ENCODE data around the gene MPZL1. TPM values are rescaled to one million over a fixed set of nuclear protein-coding genes. Genes with fewer than 3 reads are reported as not detected.

Gene MPZL1
- total and polyA plus RNA-seq, 2 donors (not counting 3 experiments of a cell fraction or from before 2014, with no cell fraction given), result 41.7 to 99.1 TPM

GRCh38 chr1:167695756-167696561 is 25.8 kb upstream of the MPZL1 start:
- Histone ChIP-seq H2AFZ (ENCODE audit: low read depth, low read length) (no peak overlapping the region), H3K4me3 (replicated peaks in 1 of 3; ENCODE audit: insufficient read depth in 1 of 3, low read depth in 1 of 3, low read length in 3 of 3) (no peak overlapping the region), H4K20me1 (replicated peaks; ENCODE audit: control insufficient read depth, extremely low read depth, insufficient read depth, low read length) (no peaks in the 10 kb centered on the region), H3K4me2 (ENCODE audit: insufficient read depth, low read length) (no peak overlapping the region), H3K9me1 (replicated peaks; ENCODE audit: control insufficient read depth, extremely low read depth, insufficient read depth, low read length) (no peaks in the 10 kb centered on the region), H3K36me3 (ENCODE audit: control insufficient read depth in 2 of 2, extremely low read depth in 1 of 2, insufficient read depth in 2 of 2, low read length in 2 of 2) (no peaks in the 10 kb centered on the region), H3K4me1 (ENCODE audit: control insufficient read depth, extremely low read depth, insufficient read depth, low read length) (no peaks in the 10 kb centered on the region), H3K27ac (ENCODE audit: insufficient read depth, low read depth, low read length) (no peak overlapping the region), H3K9ac (replicated peaks; ENCODE audit: extremely low read depth, insufficient read depth, low read length) (no peak overlapping the region), H3K9me3 (replicated peaks; ENCODE audit: control insufficient read depth, insufficient read depth, low read length) (no peaks in the 10 kb centered on the region), H3K27me3 (ENCODE audit: control insufficient read depth in 2 of 2, insufficient read depth in 2 of 2, low read length in 2 of 2) (peaks cover 0 to 4% of the 10 kb centered on the region in 2 experiments), H3K79me2 (ENCODE audit: control insufficient read depth, insufficient read depth, low read length) (no peaks in the 10 kb centered on the region)
- TF ChIP-seq JUN (IDR thresholded peaks at IDR 0.05; ENCODE audit: borderline replicate concordance, insufficient read depth, insufficient read length, low read depth) (no peak), POLR2AphosphoS5 (IDR thresholded peaks at IDR 0.05; ENCODE audit: insufficient read depth, low read depth, low read length) (no peak), MYC (IDR thresholded peaks at IDR 0.05; ENCODE audit: low read depth, low read length) (no peak), GATA2 (IDR thresholded peaks at IDR 0.05; ENCODE audit: insufficient read depth, insufficient read length, low read depth, low read length) (no peak), EZH2 (IDR thresholded peaks at IDR 0.05; ENCODE audit: borderline replicate concordance, low read depth, low read length, severe bottlenecking) (no peak), FOS (IDR thresholded peaks at IDR 0.05; ENCODE audit: borderline replicate concordance, insufficient read depth, low read length) (no peak), POLR2A (IDR thresholded peaks at IDR 0.05; ENCODE audit: low read depth, low read length) (no peak)
- TF ChIP-seq, protein P1, sequence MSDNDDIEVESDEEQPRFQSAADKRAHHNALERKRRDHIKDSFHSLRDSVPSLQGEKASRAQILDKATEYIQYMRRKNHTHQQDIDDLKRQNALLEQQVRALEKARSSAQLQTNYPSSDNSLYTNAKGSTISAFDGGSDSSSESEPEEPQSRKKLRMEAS (IDR thresholded peaks at IDR 0.05; ENCODE audit: insufficient read depth, insufficient read length), result no peak
- TF ChIP-seq, protein P2, sequence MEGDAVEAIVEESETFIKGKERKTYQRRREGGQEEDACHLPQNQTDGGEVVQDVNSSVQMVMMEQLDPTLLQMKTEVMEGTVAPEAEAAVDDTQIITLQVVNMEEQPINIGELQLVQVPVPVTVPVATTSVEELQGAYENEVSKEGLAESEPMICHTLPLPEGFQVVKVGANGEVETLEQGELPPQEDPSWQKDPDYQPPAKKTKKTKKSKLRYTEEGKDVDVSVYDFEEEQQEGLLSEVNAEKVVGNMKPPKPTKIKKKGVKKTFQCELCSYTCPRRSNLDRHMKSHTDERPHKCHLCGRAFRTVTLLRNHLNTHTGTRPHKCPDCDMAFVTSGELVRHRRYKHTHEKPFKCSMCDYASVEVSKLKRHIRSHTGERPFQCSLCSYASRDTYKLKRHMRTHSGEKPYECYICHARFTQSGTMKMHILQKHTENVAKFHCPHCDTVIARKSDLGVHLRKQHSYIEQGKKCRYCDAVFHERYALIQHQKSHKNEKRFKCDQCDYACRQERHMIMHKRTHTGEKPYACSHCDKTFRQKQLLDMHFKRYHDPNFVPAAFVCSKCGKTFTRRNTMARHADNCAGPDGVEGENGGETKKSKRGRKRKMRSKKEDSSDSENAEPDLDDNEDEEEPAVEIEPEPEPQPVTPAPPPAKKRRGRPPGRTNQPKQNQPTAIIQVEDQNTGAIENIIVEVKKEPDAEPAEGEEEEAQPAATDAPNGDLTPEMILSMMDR (IDR thresholded peaks at IDR 0.05; ENCODE audit: extremely low read depth in 1 of 2, insufficient read depth in 1 of 2, low read depth in 1 of 2, low read length in 2 of 2), result no peak
- CTCF ChIA-PET, result interaction anchor here (1.3 kb wide), 1 partner anchor 8 kb away, joined by 3 read pairs; no protein-coding TSS in a partner anchor
- FAIRE-seq (no peak), DNase-seq (ENCODE audit: low read depth, low spot score) (no peak)
- dilution Hi-C loops (cut with MboI; ENCODE audit: extremely low pct_ligation_motif_present, low sequenced_read_pairs) (no loop called here), intact Hi-C loops (cut with micrococcal nuclease) (no loop called here)
- no TSS peak for BruUV-seq (replicated peaks)
- POLR2A ChIA-PET, result no interaction called here
